Left ventricle myocardium superior (tissue), 1 donor: ENCODE measurements around the gene TUBAL3. TPM values are rescaled to one million over a fixed set of nuclear protein-coding genes. Genes with fewer than 3 reads are reported as not detected.

Experiments used
- ATAC-seq: fragments of 200-7000 bp; cut with Tn5 transposase; one replicate; pipeline ENCODE4 v1.9.1; 2020; ENCODE audit warnings: mild to moderate bottlenecking, moderate library complexity
- DNase-seq: peaks from one replicate; pipeline ENCODE4 v3.0.0-alpha.2; 2020
- intact Hi-C: fragments of 100-400 bp; cut with micrococcal nuclease; formaldehyde crosslinking; loops from one replicate; pipeline ENCODE4 v1.11.0; 2022
- total RNA-seq: library from RNA; stranded (reverse); fragmentation: NEBNext Ultra II Directional; extraction: Animal tissue kit (Norgen Biotek cat#: 25700); gene quantifications from one replicate; pipeline ENCODE4 v1.2.1, GENCODE V29; 2021
- donor health status: DM: no; HTN: yes; CAD: no; lungs with severe emphysema.

TUBAL3 gene
- total RNA-seq, 1 donor from 2014 or later = 0.12 TPM

DNA sequence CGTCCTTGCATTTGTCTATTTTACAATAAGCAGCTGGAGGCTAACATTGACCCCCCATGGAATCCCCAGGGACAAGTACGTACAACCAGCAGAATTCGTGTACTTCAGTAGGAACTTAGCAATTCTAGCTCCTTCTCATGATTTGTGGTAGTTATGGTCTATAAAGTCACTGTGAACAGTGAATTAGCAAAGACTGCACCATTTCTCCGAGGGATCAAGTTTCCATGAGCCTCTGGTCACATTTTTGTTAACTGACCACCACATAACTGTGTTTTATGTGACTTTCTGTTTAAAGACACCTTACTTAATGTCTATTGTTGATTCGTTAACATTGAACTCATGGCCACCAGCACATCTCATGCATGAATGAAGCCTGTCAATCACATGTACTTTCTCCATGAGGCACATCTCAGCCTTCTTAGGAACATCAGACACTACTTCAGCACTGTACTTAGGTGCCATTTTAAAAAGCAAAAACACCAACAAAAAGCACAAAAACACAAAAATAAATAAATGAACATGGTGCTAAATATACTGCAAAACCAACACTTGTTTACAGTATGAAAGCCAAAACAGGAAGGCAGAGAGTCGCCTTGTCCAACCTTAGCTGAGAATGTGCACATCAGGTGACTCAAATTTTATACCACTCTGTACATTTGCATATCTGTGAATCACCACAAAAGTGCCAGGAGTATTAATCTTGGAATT lies 48.9 kb downstream of the TUBAL3 start:
- intact Hi-C loops = no loop called here
- ATAC-seq (no peak), DNase-seq (no peak)

DNA sequence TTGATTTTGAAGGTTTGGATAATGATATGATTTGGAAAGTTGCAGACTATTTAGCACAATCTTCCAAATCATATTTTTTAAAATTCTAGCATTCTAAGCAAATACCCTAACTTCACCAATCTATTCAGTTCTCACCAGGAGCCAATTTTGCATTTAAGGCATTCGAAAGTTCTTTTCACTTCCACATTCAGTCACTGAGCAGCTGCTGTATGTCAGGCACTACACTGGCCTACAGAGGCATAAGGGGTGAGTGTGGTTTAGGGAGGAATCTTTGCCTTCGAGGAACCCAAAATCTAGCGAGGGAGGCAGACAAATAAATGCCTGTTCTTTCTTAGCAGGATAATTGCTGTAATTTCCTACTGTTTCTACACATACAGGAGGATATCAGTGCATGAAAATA lies 50.6 kb downstream of the TUBAL3 start:
- ATAC-seq (no peak), DNase-seq (no peak)
- intact Hi-C loops = no loop called here

DNA sequence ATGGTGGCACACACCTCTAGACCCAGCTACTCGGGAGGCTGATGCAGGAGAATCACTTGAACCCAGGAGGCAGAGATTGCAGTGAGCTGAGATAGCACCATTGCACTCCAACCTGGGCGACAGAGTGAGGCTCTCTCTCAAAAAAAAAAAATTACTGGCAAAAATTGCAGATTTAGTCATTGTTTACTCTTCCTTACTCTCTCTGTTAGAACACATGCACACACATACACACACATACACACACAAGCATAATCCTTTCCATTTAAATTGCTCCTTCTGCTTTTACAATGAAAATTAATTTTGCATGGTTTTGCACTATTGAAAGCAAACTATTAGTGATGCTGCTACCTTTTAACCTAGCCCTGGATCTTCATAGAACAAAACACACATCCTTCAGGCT lies 55.3 kb downstream of the TUBAL3 start:
- no peak for DNase-seq
- intact Hi-C loops = no loop called here
- ATAC-seq = no peak

DNA sequence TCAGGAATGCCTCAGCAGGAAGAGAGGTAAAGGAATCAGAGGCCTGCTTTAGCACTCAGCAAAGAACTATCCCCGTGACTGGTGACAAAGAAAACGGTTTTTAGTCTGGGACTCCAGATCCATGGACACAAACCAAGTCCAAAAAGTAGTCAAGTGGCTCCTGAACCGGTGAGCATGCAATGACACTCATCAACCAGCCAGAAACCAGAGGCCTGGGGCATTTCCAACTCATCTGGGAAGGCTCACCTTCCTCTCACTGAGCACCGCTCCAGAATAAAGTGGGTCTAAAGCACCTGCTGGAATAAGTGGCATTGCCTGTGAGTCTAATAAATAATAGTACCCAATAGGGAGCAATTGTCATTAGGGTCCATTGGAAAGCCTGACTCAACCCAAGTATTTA lies 57.7 kb downstream of the TUBAL3 start:
- ATAC-seq = no peak
- intact Hi-C loops = no loop called here
- no peak for DNase-seq

GRCh38 chr10:5344746-5345145 lies 59.9 kb downstream of the TUBAL3 start:
- intact Hi-C loops = no loop called here
- no peak for DNase-seq

DNA sequence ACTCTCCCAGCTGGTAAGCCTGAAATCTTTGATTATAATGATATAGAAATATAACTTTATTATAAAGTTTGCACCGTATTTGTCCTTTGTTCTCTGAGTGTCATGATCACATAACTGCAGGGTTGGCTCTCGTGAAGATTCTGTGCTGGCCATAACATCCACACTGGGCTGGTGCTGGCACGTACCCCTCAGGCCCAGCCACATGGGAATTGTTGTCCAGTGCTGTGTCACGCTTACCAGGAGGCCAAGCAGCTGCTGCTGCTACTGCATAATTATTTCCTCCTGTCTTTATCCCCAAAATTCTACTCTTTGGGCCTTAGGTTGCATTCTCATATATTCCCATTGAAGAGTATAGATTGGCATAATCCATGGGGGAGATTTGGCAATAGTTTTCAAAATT lies 60.6 kb downstream of the TUBAL3 start:
- intact Hi-C loops = no loop called here
- DNase-seq (no peak), ATAC-seq (no peak)

More at GRCh38 chr10:5344746-5345145, 59.9 kb downstream of the TUBAL3 start:
- ATAC-seq = no peak

DNA sequence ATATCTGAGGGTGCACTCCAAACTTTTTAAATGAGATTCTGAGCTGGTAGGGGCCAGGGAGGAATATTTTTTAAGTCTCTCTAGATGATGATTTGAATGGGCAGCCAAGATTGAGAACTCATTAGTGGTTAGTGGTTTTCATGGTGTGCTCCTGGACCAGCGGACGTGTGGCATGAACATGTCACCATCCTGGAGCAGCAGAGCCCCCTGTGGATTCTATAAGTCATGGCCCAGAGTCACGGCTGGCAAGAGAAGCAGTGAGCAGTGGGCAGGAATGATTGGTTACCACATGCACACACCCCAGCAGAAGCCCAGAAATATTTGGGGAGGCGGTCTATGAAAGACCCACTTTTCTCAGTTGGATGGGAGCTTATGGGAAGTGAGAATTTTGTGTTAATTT lies 61.1 kb downstream of the TUBAL3 start:
- ATAC-seq (no peak), DNase-seq (no peak)
- intact Hi-C loops = no loop called here

Other genes starting within 250 kb of the TUBAL3 start
- 0.25 TPM for gene AKR1C8, start 219.7 kb downstream of the TUBAL3 start, total RNA-seq
- not detected for gene AKR1C4, start 208.0 kb downstream of the TUBAL3 start, total RNA-seq
- not detected for gene UCN3, start 39.9 kb downstream of the TUBAL3 start, total RNA-seq
- 16.5 TPM for gene NET1, start 7.7 kb upstream of the TUBAL3 start, total RNA-seq
- not detected for gene CALML5, start 94.7 kb upstream of the TUBAL3 start, total RNA-seq
- gene CALML3, start 120.1 kb upstream of the TUBAL3 start, total RNA-seq = not detected